K562 treated with DMSO at 1 percent for 48 hours (cell line): ENCODE data around the gene ZNF112. TPM values are rescaled to one million over a fixed set of nuclear protein-coding genes. Genes with fewer than 3 reads are reported as not detected.

Experiments used
- total RNA-seq: library from RNA; unstranded; fragments of 300-600 nt; gene quantifications from 2 replicates; pipeline ENCODE4 v1.2.3, GENCODE V29; 2022; ENCODE audit warnings: low replicate concordance; ENCODE audit errors: extremely low read depth

Gene ZNF112
- not detected in 2 replicates for total RNA-seq

GRCh38 chr19:44356383-44357111, at the start of gene ZNF112:
Gene ZNF112, minus strand, starts transcription at chr19:44356680. Its CDS starts 16,141 bp downstream, at chr19:44340539.

GRCh38 chr19:44401139-44402115, 44.9 kb upstream of the ZNF112 start, which contains the start of gene ZNF285:
Gene ZNF285, minus strand, starts transcription at chr19:44401608. Its CDS starts 4,395 bp downstream, at chr19:44397213.

GRCh38 chr19:44304659-44305193, 51.8 kb downstream of the ZNF112 start, which contains the start of gene ZNF235:
Gene ZNF235, minus strand, starts transcription at chr19:44305025. Its CDS starts 1,621 bp downstream, at chr19:44303404.

Other genes starting within 250 kb of the ZNF112 start
- not detected in 2 replicates for gene ZNF225, start 243.3 kb downstream of the ZNF112 start, total RNA-seq
- gene ZNF234, start 215.1 kb downstream of the ZNF112 start, total RNA-seq = not detected in 2 replicates
- not detected in 2 replicates for gene ZNF226, start 191.6 kb downstream of the ZNF112 start, total RNA-seq
- not detected in 2 replicates for gene ZNF227, start 144.1 kb downstream of the ZNF112 start, total RNA-seq
- not detected in 2 replicates for gene ZNF233, start 96.8 kb downstream of the ZNF112 start, total RNA-seq
- not detected in 2 replicates for gene ZNF235, start 51.7 kb downstream of the ZNF112 start, total RNA-seq
- not detected in 2 replicates for gene ZNF285, start 44.9 kb upstream of the ZNF112 start, total RNA-seq
- not detected in 2 replicates for gene ZNF229, start 91.8 kb upstream of the ZNF112 start, total RNA-seq
- not detected in 2 replicates for gene ZNF180, start 143.8 kb upstream of the ZNF112 start, total RNA-seq
- gene CEACAM20, start 173.0 kb upstream of the ZNF112 start, total RNA-seq = not detected in 2 replicates